ENCODE data around the gene UIMC1.
"Not testable (repeated sequence)": the region's sequence is repeated elsewhere in the genome, so short reads cannot be mapped to it uniquely, and the experiment has no call there.

The UIMC1 gene

DNA sequence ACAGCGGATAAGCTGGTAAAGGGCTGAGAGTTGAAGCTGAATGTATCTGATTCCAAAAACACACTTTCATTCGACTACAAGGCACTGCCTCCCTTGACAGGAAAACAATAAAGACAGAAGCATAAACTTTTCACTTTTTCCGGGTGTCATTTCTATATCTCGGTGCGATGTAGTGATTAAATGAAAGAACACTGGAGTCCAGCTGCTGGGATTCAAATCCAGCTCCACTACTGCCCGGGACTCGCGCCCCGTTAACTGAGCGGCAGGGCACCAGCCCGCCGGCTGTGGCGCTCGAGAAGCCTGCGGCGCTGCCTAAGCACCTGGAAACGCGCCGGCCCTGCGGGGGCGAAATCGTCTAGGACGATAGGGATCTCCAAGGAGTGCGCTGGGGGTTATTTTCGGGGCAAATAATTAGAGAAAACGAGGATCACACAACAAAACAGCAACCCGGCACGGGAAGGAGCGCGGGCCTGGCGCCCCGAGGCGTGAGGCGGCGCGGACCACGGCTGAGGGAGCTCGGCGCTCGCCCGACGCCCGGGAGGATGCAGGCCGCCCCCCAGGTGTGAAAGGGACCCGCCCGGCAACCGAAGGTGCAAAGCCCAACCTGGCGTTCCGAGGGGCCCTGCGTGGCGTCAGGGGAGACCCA, 837 bp downstream of the UIMC1 start:
- DNase-seq: peak; percentile 60

DNA sequence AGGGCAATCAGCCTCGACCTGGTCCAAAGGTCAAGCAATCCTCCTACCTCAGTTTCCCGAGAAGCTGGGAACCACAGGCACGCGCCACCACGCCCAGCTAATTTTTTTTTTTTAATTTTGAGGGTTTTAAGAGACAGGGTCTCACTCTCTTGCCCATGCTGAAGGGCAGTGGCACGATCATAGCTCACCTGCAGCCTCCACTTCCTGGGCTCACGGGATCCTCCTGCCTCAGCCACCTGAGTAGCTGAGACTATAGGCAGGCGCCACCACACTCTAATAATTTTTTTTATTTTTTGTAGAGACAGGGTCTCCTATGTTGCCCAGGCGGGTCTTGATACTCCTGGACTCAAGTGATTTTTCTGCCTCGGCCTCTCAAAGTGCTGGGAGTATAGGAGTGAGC, 1.6 kb downstream of the UIMC1 start:
- DNase-seq: no peak

- DNase-seq: no peak
These were observed 2.9 kb downstream of the UIMC1 start for GRCh38 chr5:177003649-177004048.

DNA sequence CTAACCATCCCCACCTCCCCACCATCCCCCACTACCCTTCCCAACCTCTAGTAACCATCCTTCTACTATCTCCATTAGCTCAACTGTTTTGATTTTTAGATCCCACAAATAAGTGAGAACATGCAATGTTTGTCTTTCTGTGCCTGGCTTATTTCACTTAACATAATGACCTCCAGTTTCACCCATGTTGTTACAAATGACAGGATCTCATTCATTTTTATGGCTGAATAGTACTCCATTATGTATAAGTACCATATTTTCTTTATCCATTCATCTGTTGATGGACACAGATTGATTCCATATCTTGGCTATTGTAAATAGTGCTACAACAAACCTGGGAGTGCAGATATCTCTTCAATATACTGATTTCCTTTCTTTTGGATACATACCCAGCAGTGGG, 7.1 kb downstream of the UIMC1 start:
- DNase-seq: not testable (repeated sequence)

DNA sequence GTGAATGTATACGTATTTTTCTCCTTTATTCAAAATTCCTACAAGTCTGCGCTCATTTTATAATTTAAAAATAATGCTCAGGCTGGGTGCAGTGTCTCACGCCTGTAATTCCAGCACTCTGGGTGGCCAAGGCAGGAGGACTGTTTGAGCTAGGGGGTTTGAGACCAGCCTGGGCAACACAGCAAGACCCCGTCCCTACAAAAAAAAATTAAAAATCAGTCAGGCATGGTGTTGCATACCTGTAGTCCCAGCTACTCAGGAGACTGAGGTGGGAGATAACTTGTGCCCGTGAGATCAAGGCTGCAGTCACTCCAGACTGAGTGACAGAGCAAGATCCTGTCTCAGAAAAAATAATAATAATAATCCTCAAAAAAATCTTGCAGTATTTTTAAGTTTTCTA, 7.8 kb downstream of the UIMC1 start:
- no peak for DNase-seq

DNA sequence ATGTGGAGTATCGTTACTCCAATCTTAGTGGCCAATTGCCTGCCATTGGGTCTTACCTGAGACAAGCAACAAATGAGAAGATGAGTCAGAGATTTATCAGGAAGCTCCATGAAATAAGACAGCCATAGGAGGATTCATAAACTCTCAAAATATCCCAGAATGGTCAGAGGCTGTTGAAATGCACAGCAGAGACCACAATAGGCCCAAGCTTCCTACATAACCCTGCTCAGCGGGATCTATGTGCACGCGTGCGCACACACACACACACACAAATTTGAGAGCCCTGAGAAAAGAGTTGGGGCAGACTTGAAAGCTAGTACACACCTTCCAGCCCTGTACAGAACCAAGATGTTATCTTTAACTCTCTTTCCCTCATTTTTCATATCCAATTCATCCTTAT, 9.8 kb downstream of the UIMC1 start:
- no peak for DNase-seq

GRCh38 chr5:176995896-176996767, 10.4 kb downstream of the UIMC1 start:
- no peak for DNase-seq

- DNase-seq: no peak
These were observed 11.5 kb downstream of the UIMC1 start for GRCh38 chr5:176995122-176995490.

DNA sequence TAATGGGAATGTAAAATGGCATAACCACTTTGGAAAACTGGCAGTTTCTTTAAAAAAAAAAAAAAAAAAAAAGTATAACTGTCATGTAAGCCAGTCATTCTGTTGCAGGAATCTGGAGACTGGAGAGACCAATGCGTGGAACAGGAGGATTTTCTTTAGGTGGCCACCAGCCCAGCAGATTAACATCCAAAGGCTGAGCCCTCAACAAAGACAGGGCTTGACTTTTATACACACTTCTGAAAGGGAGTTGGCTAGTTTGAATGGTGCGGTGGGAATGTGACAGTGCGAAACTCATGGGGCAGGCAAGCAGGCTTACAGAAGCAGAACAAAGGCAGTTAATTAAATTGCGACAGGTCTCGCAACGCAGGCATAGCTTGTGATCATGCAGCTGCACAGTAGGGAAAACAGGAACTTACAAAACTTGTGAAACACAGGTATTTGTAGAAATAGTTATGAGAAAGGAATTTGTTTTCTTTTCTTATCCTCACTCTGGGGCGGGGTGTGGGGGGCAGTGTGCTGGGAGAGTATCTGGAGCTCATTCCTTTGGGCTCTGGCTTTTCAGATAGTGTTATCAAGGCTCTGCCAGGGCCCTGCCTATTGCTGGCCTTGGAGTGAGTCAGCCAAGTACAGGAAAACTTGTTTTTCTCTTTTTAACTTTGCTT, 12.0 kb downstream of the UIMC1 start:
- DNase-seq: no peak

GRCh38 chr5:176993081-176993480, 13.5 kb downstream of the UIMC1 start:
- not testable (repeated sequence) for DNase-seq

DNA sequence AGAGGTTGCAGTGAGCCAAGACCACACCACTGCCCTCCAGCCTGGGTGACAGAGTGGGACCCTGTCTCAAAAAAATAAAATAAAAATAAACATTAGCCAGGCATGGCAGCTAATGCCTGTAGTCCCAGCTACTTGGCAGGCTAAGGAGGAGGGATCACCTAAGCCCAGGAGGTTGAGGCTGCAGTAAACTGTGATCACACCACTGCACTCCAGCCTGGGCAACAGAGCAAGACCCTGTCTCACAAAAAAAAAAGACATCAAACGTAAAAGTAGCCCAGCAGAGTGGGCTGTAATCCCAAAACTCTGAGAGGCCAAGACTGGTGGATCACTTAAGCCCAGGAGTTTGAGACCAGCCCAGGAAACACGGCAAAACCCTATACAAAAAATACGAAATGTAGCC, 19.0 kb downstream of the UIMC1 start:
- DNase-seq: no peak

DNA sequence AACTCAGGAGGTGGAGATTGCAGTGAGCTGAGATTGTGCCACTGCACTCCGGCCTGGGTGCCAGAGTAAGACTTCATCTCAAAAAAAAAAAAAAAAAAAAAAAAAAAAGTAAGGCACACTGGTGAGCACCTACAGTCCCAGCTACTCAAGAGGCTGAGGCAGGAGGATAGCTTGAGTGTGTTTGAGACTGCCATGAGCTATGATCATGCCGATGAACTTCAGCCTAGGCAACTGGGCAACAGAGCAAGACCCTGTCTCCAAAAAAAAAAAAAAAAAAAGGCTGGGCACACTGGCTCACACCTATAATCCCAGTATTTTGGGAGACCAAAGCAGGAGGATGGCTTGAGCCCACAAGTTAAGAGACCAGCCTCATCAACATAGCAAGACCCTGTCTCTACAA, 20.3 kb downstream of the UIMC1 start:
- DNase-seq: no peak

GRCh38 chr5:176985516-176985915, 21.1 kb downstream of the UIMC1 start:
- no peak for DNase-seq

DNA sequence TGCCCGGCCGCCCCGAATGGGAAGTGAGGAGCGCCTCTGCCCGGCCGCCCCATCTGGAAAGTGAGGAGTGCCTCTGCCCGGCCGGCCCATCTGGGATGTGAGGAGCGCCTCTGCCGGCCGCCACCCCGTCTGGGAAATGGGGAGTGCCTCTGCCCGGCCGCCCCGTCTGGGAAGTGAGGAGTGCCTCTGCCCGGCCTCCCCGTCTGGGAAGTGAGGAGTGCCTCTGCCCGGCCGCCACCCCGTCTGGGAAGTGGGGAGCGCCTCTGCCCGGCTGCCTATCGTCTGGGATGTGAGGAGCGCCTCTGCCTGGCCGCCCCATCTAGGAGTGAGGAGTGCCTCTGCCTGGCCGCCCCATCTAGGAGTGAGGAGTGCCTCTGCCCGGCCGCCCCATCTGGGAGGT, 22.4 kb downstream of the UIMC1 start:
- not testable (repeated sequence) for DNase-seq

- not testable (repeated sequence) for DNase-seq
These were observed 23.0 kb downstream of the UIMC1 start for GRCh38 chr5:176983593-176983992.

DNA sequence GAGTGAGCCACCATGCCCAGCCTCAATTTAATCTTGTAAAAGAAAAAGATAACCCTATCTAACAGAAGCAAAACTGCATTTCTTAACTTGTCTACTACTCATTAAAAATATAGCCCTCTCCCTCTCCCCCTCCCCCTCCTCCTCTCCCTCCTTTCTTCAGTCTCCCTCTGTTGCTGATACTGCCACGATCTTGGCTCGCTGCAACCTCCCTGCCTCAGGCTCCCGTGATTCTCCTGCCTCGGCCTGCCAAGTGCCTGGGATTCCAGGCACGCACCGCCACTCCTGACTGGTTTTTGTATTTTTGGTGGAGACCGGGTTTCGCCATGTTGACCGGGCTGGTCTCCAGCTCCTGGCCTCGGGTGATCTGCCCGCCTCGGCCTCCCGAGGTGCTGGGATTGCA, 23.5 kb downstream of the UIMC1 start:
- not testable (repeated sequence) for DNase-seq

GRCh38 chr5:176980818-176981217, 25.8 kb downstream of the UIMC1 start:
- DNase-seq: no peak

DNA sequence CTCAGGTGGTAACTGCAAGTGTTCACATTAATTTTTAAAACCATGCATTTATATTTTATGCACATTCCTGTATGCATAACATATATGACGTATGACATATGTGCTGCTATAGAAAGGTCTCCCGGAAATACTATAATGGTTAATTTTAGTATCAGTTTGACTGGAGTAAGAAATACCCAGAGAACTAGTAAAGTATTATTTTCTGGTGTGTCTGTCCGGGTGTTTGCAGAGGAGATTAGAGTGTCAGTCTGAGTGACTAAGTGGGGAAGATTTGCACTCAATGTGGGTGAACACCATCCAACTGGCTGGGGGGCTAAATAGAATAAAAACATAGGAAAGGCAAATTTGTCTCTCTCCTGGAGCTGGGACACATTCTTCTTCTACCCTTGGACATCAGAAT, 26.9 kb downstream of the UIMC1 start:
- no peak for DNase-seq

DNA sequence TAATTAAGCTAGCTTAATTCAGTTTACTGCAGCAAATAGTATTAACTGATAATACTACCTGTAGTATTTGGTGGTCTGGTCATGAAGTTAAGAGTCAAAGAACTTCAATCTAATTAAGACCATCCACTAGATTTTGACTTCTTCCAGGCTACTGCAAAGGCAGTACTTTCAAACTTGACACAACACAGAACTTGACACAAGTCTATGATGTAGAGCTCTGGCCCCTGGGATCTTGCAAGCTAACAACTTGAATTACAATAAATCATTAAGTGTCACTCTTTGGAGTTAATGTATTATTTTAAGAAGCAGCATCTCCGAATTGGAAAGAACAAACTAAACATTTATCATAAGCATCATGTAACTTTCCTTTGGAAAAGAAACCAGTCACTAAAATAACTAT, 40.9 kb downstream of the UIMC1 start:
- DNase-seq: no peak

- no peak for DNase-seq
These were observed 47.5 kb downstream of the UIMC1 start for GRCh38 chr5:176959051-176959450.

DNA sequence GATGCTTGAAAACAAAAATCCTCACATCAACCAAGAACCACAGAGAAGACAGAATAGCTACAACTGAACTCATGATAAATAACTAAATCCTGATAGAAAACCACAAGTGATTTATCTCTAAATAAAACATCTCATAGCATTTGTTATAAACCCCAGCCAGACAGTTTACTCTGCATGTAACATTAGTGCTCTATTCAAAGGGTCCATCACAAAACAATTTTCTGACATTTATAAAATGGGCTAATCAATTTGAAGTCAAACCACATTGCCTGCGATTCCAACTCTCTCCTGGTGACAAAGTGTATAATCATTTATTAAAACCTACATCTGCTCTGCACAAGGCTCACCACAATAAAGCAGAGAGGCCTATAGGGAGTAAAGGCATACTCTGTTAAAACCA, 49.8 kb downstream of the UIMC1 start:
- no peak for DNase-seq

- no peak for DNase-seq
These were observed 50.7 kb downstream of the UIMC1 start for GRCh38 chr5:176955895-176956294.

GRCh38 chr5:176954050-176954449, 52.5 kb downstream of the UIMC1 start:
- no peak for DNase-seq

All from stimulated activated CD4-positive, alpha-beta T cell treated with anti-CD3 and anti-CD28 coated beads, Interleukin-12 subunit alpha, Interleukin-12 subunit beta, amount 100 ng/mL, for 4 hours (primary cell).